Hindlimb muscle (tissue), 1 donor: ENCODE data around the gene ZBTB7C. TPM values are rescaled to one million over a fixed set of nuclear protein-coding genes. Genes with fewer than 3 reads are reported as not detected.

Experiments
- DNase-seq: peaks from one replicate; pipeline ENCODE4 v3.0.0-alpha.2; 2013
- polyA plus RNA-seq: library from polyadenylated mRNA; unstranded; fragments of 120-200 nt; gene quantifications from one replicate; pipeline ENCODE4 v1.2.1, GENCODE V29; 2013; ENCODE audit not compliant: insufficient read length

ZBTB7C gene
- polyA plus RNA-seq, 1 donor: 5.8 TPM

GRCh38 chr18:48323151-48323550, 86.0 kb downstream of the ZBTB7C start:
- no peak for DNase-seq

GRCh38 chr18:48321536-48321935, 87.6 kb downstream of the ZBTB7C start:
- no peak for DNase-seq

- no peak for DNase-seq
Observed at GRCh38 chr18:48321121-48321520, 88.1 kb downstream of the ZBTB7C start.

GRCh38 chr18:48320639-48320945, 88.6 kb downstream of the ZBTB7C start:
- DNase-seq: no peak

- DNase-seq: no peak
Observed at GRCh38 chr18:48319801-48320638, 89.2 kb downstream of the ZBTB7C start.

- DNase-seq: no peak
Observed at GRCh38 chr18:48318436-48318835, 90.7 kb downstream of the ZBTB7C start.

- no peak for DNase-seq
Observed at GRCh38 chr18:48317781-48318381, 91.3 kb downstream of the ZBTB7C start.

- no peak for DNase-seq
Observed at GRCh38 chr18:48316177-48316576, 93.0 kb downstream of the ZBTB7C start.

GRCh38 chr18:48314690-48315089, 94.5 kb downstream of the ZBTB7C start:
- DNase-seq: no peak

- no peak for DNase-seq
Observed at GRCh38 chr18:48313792-48314191, 95.4 kb downstream of the ZBTB7C start.

GRCh38 chr18:48312066-48312465, 97.1 kb downstream of the ZBTB7C start:
- DNase-seq: no peak

- DNase-seq: no peak
Observed at GRCh38 chr18:48310999-48311398, 98.2 kb downstream of the ZBTB7C start.

GRCh38 chr18:48310353-48310752, 98.8 kb downstream of the ZBTB7C start:
- no peak for DNase-seq

- DNase-seq: no peak
Observed at GRCh38 chr18:48308755-48309575, 100.2 kb downstream of the ZBTB7C start.

GRCh38 chr18:48308027-48308635, 101.1 kb downstream of the ZBTB7C start:
- no peak for DNase-seq

GRCh38 chr18:48306838-48307237, 102.3 kb downstream of the ZBTB7C start:
- no peak for DNase-seq

GRCh38 chr18:48304906-48305693, 104.1 kb downstream of the ZBTB7C start:
- DNase-seq: no peak

GRCh38 chr18:48303883-48304282, 105.3 kb downstream of the ZBTB7C start:
- no peak for DNase-seq

GRCh38 chr18:48302736-48303135, 106.4 kb downstream of the ZBTB7C start:
- no peak for DNase-seq

- DNase-seq: no peak
Observed at GRCh38 chr18:48300463-48300961, 108.7 kb downstream of the ZBTB7C start.

GRCh38 chr18:48297139-48297538, 112.0 kb downstream of the ZBTB7C start:
- DNase-seq: no peak

GRCh38 chr18:48296581-48296980, 112.6 kb downstream of the ZBTB7C start:
- DNase-seq: no peak
